K562 (cell line): ENCODE measurements around the gene CEP68. TPM values are rescaled to one million over a fixed set of nuclear protein-coding genes. Genes with fewer than 3 reads are reported as not detected.

Experiments
- ATAC-seq: fragments of 200-7000 bp; cut with Tn5 transposase; 3 replicates; pipeline ENCODE4 v1.9.1; 2020; ENCODE audit warnings: moderate library complexity
- BruUV-seq: library from RNA; stranded (reverse); fragments of 400-500 nt; replicated peaks from 2 replicates; lab custom pipeline; 2021; lab: Mats Ljungman, UMichigan
- CTCF ChIA-PET: fragments of 300-600 bp; formaldehyde crosslinking; extraction: SDS; loops from one replicate; lab custom pipeline; 2021; ENCODE audit warnings: low intra/inter-chr PET ratio; lab: Yijun Ruan, JAX
- POLR2A ChIA-PET: fragments of 300-600, 350-650 bp; sonication (Branson Sonifier 250); formaldehyde crosslinking; extraction: SDS; loops from one replicate; lab custom pipeline; 2021; ENCODE audit warnings: antibody characterized with exemption, inconsistent platforms; lab: Yijun Ruan, JAX
- DNase-seq, 4 experiments: peaks; one replicate each; pipeline versions ENCODE4 v3.0.0 to v3.0.0-alpha.2; 2011 to 2018; ENCODE audit warnings: low spot score in 3 of 4, mixed read lengths in 3 of 4; ENCODE audit errors: extremely low read depth in 1 of 4
- FAIRE-seq: peaks from 2 replicates; lab custom pipeline; 2011; peaks lifted over from hg19 to GRCh38; lab: Jason Lieb, UNC
- H2AFZ ChIP-seq: 2 replicates; pipeline ENCODE4 v1.6.0; 2011; ENCODE audit warnings: low read depth, low read length, control low read depth, inconsistent platforms
- H3K27ac ChIP-seq: fragments of 200-600 bp; 3 replicates; pipeline ENCODE4 v1.8.0; 2011; ENCODE audit warnings: low read depth, mild to moderate bottlenecking, control low read depth, inconsistent platforms, low read length, moderate library complexity, mixed read lengths; ENCODE audit errors: extremely low read depth
- H3K27me3 ChIP-seq, 2 experiments: fragments of 300-600 bp in 1 of 2; 2 replicates in 1 of 2; 3 replicates in 1 of 2; pipeline versions ENCODE4 v1.6.0 to v1.8.0; 2011; ENCODE audit warnings: inconsistent platforms in 2 of 2, low read length in 2 of 2, mild to moderate bottlenecking in 1 of 2, mixed read lengths in 1 of 2, moderate library complexity in 1 of 2; ENCODE audit not compliant: control insufficient read depth in 2 of 2, insufficient read depth in 2 of 2
- H3K36me3 ChIP-seq: fragments of 300-600 bp; 3 replicates; pipeline ENCODE4 v1.8.0; 2011; ENCODE audit warnings: mild to moderate bottlenecking, low read length, inconsistent platforms; ENCODE audit not compliant: control insufficient read depth, insufficient read depth
- H3K4me1 ChIP-seq, 2 experiments: fragments of 200-600 bp in 1 of 2; replicated peaks in 1 of 2; 2 replicates in 1 of 2; 3 replicates in 1 of 2; pipeline versions ENCODE4 v1.5.1 to v1.8.0; 2011; ENCODE audit warnings: inconsistent platforms in 2 of 2, low read length in 2 of 2, mild to moderate bottlenecking in 1 of 2, mixed read lengths in 1 of 2, moderate library complexity in 1 of 2; ENCODE audit not compliant: control insufficient read depth in 2 of 2, insufficient read depth in 2 of 2
- H3K4me2 ChIP-seq: 2 replicates; pipeline ENCODE4 v1.6.1; 2011; ENCODE audit warnings: low read length, control low read depth, inconsistent platforms, mixed read lengths; ENCODE audit not compliant: insufficient read depth
- H3K4me3 ChIP-seq: fragments of 200-600 bp; sonication (generic), shearing (Covaris generic); 2 replicates; pipeline ENCODE4 v1.5.1; 2016; ENCODE audit warnings: control low read depth, inconsistent platforms
- H3K79me2 ChIP-seq: fragments of 200-600 bp; 3 replicates; pipeline ENCODE4 v1.8.0; 2011; ENCODE audit warnings: low read length, inconsistent platforms; ENCODE audit not compliant: control insufficient read depth, insufficient read depth
- H3K9ac ChIP-seq, 2 experiments: 2 replicates each; pipeline versions ENCODE4 v1.6.0 to v1.6.1; 2011; ENCODE audit warnings: low read depth in 2 of 2, low read length in 2 of 2, control low read depth in 1 of 2, inconsistent platforms in 1 of 2, mild to moderate bottlenecking in 1 of 2, mixed read lengths in 1 of 2; ENCODE audit not compliant: insufficient read depth in 1 of 2
- H3K9me1 ChIP-seq: one replicate; pipeline ENCODE4 v1.6.0; 2011; ENCODE audit warnings: inconsistent platforms, mild to moderate bottlenecking, low read length, moderate library complexity; ENCODE audit not compliant: control insufficient read depth, insufficient read depth
- H3K9me3 ChIP-seq: replicated peaks from 2 replicates; pipeline ENCODE4 v1.5.1; 2011; ENCODE audit warnings: low read depth, low read length, inconsistent platforms; ENCODE audit not compliant: control insufficient read depth, insufficient read depth
- H4K20me1 ChIP-seq: replicated peaks from 2 replicates; pipeline ENCODE4 v1.6.1; 2011; ENCODE audit warnings: low read length, inconsistent platforms, mixed read lengths; ENCODE audit not compliant: control insufficient read depth, insufficient read depth
- CHD4 ChIP-seq: fragments of 200-600 bp; sonication (generic); IDR thresholded peaks from 3 replicates; pipeline ENCODE4 v1.6.1; 2012; ENCODE audit warnings: low read depth, mild to moderate bottlenecking, mixed read lengths, low read length, inconsistent platforms; ENCODE audit not compliant: insufficient read depth, insufficient replicate concordance, poor library complexity, severe bottlenecking
- RAD21 ChIP-seq, 2 experiments: fragments of 250-450 bp in 1 of 2; fragments of 450-650 bp in 1 of 2; sonication (Bioruptor Pico) in 1 of 2; formaldehyde crosslinking in 1 of 2; IDR thresholded peaks in 1 of 2; conservative IDR thresholded peaks in 1 of 2; 2 replicates each; pipeline versions ENCODE4 v1.4.0 to v1.8.0; 2020 to 2022; ENCODE audit warnings: mild to moderate bottlenecking in 2 of 2, moderate library complexity in 1 of 2
- RBFOX2 ChIP-seq: fragments of 200-400 bp; formaldehyde crosslinking; IDR thresholded peaks from 2 replicates; pipeline ENCODE4 v1.6.1; 2017; ENCODE audit warnings: low read depth, mild to moderate bottlenecking, low read length, moderate library complexity
- ZNF384 ChIP-seq: IDR thresholded peaks from 2 replicates; pipeline ENCODE4 v1.6.1; 2012; ENCODE audit warnings: low read depth, low read length, improper control_type of control experiment
- WGBS: fragments of 100-300 bp; shearing (Covaris generic); methylation state at CpG from one replicate; pipeline ENCODE4 v1.1.6; 2016; ENCODE audit warnings: low coverage, mixed read lengths; ENCODE audit not compliant: insufficient coverage; ENCODE audit errors: missing lambda C conversion rate; 5-methylcytosine and 5-hydroxymethylcytosine counted together
- in situ Hi-C: fragments of 300-500 bp; cut with MboI; formaldehyde crosslinking; loops from 4 replicates; pipeline ENCODE4 v1.15.0; 2018; ENCODE audit warnings: inconsistent platforms, mixed read lengths
- intact Hi-C: fragments of 100-400 bp; cut with micrococcal nuclease; formaldehyde crosslinking; loops from 2 replicates; pipeline ENCODE4 v1.14.2; 2022
- polyA plus RNA-seq, 8 experiments: library from polyadenylated mRNA; depleted of rRNA in 4 of 8; stranded (reverse) in 5 of 8; unstranded in 3 of 8; fragments of >200 nt; fragmentation: Nextera tagmentation in 2 of 8; fragmentation: Illumina TruSeq in 1 of 8; extraction: Ambion mirVana in 2 of 8; extraction: Trizol in 1 of 8; gene quantifications; 2 replicates each; pipeline versions ENCODE4 v1.2.1 to v1.2.3, GENCODE V29; 2011 to 2014; ENCODE audit warnings: inconsistent platforms in 1 of 8, missing spikeins in 1 of 8
- total RNA-seq, 7 experiments: library from RNA; depleted of rRNA in 6 of 7; stranded (reverse); fragments of >200 nt in 6 of 7; fragmentation: Illumina TruSeq in 2 of 7; extraction: Trizol in 2 of 7; gene quantifications; 2 replicates each; pipeline versions ENCODE4 v1.2.1 to v1.2.3, GENCODE V29; 2011 to 2021; ENCODE audit warnings: low replicate concordance in 1 of 7
- TF ChIP-seq, protein P1 (sequence below): fragments of 200-400 bp; formaldehyde crosslinking; IDR thresholded peaks from 2 replicates; pipeline ENCODE4 v1.6.1; 2017; ENCODE audit warnings: mild to moderate bottlenecking, low read depth, low read length, moderate library complexity
- TF ChIP-seq, protein P2 (sequence below), 2 experiments: fragments of 450-650 bp; formaldehyde crosslinking in 1 of 2; IDR thresholded peaks; 2 replicates each; pipeline versions ENCODE4 v1.4.0 to v1.6.1; 2014 to 2020; ENCODE audit warnings: mild to moderate bottlenecking in 2 of 2, borderline replicate concordance in 1 of 2, low read depth in 1 of 2
- TF ChIP-seq, protein P3 (sequence below), 3 experiments: IDR thresholded peaks in 2 of 3; conservative IDR thresholded peaks in 1 of 3; 2 replicates each; pipeline ENCODE4 v1.5.1; 2011 to 2012; ENCODE audit warnings: low read length in 3 of 3, mild to moderate bottlenecking in 3 of 3, control low read depth in 2 of 3, improper control_type of control experiment in 1 of 3, inconsistent platforms in 1 of 3, low read depth in 1 of 3, mixed read lengths in 1 of 3, moderate library complexity in 1 of 3; ENCODE audit not compliant: insufficient read depth in 2 of 3

Gene CEP68
- total and polyA plus RNA-seq, 9 of the 15 experiments (the other 6 are each of a cell fraction or from before 2014, with no cell fraction given), result 1.4 to 8.5 (median 5.2) TPM

DNA sequence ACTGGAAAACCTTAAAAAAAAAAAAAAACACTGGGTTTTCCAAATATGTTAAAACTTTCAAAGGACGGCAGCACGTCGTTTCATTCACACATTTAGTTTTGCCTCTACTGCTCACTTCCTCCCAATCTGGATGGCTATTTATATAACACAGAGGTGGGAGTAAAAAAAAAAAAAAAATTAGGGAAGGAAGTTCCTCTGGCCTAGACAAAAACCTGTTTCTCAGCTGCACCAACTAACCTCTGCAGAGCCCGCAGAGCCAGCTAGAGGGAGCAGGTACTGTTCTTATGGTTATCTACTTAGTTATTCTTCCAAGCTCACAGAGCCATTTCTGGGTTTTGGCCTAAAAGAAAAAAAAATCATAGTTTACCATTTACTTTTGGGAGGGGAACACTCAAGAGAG lies 38.9 kb upstream of the CEP68 start:
- peak; percentile 49; the same call in 1 of the 3 replicates for ATAC-seq
- Histone ChIP-seq H4K20me1 (no peaks in the 10 kb centered on the region), H3K4me1 (peaks cover 14 to 20% of the 10 kb centered on the region in 2 experiments; a peak in 4 of 5 replicates), H3K9ac (no peak overlapping the region), H3K27me3 (no peaks in the 10 kb centered on the region), H3K36me3 (peaks cover 30% of the 10 kb centered on the region), H3K27ac (no peak overlapping the region), H3K4me2 (no peak overlapping the region), H3K79me2 (no peaks in the 10 kb centered on the region), H3K9me1 (no peaks in the 10 kb centered on the region), H2AFZ (no peak overlapping the region), H3K4me3 (no peak overlapping the region), H3K9me3 (no peaks in the 10 kb centered on the region)
- peak in 2 of 4 experiments; percentile 22 to 24 for DNase-seq
- POLR2A ChIA-PET, result interaction anchor here (0.9 to 1.5 kb wide), 2 partner anchors 18 to 39 kb away, joined by 3 read pairs; partner anchors contain the start of gene CEP68
- no TSS peak for BruUV-seq
- FAIRE-seq, result no peak
- intact Hi-C loops, result no loop called here
- TF ChIP-seq, protein P1, sequence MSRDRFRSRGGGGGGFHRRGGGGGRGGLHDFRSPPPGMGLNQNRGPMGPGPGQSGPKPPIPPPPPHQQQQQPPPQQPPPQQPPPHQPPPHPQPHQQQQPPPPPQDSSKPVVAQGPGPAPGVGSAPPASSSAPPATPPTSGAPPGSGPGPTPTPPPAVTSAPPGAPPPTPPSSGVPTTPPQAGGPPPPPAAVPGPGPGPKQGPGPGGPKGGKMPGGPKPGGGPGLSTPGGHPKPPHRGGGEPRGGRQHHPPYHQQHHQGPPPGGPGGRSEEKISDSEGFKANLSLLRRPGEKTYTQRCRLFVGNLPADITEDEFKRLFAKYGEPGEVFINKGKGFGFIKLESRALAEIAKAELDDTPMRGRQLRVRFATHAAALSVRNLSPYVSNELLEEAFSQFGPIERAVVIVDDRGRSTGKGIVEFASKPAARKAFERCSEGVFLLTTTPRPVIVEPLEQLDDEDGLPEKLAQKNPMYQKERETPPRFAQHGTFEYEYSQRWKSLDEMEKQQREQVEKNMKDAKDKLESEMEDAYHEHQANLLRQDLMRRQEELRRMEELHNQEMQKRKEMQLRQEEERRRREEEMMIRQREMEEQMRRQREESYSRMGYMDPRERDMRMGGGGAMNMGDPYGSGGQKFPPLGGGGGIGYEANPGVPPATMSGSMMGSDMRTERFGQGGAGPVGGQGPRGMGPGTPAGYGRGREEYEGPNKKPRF, result no peak
- TF ChIP-seq CHD4 (no peak), ZNF384 (peak; percentile 63), RBFOX2 (no peak), RAD21 (CRISPR knock-in tag; conservative IDR thresholded peaks at IDR 0.05 in 1 of 2, IDR thresholded peaks at IDR 0.05 in 1 of 2) (peak; percentile 11 to 27; a peak in 1 of 4 replicates)
- TF ChIP-seq, protein P2, sequence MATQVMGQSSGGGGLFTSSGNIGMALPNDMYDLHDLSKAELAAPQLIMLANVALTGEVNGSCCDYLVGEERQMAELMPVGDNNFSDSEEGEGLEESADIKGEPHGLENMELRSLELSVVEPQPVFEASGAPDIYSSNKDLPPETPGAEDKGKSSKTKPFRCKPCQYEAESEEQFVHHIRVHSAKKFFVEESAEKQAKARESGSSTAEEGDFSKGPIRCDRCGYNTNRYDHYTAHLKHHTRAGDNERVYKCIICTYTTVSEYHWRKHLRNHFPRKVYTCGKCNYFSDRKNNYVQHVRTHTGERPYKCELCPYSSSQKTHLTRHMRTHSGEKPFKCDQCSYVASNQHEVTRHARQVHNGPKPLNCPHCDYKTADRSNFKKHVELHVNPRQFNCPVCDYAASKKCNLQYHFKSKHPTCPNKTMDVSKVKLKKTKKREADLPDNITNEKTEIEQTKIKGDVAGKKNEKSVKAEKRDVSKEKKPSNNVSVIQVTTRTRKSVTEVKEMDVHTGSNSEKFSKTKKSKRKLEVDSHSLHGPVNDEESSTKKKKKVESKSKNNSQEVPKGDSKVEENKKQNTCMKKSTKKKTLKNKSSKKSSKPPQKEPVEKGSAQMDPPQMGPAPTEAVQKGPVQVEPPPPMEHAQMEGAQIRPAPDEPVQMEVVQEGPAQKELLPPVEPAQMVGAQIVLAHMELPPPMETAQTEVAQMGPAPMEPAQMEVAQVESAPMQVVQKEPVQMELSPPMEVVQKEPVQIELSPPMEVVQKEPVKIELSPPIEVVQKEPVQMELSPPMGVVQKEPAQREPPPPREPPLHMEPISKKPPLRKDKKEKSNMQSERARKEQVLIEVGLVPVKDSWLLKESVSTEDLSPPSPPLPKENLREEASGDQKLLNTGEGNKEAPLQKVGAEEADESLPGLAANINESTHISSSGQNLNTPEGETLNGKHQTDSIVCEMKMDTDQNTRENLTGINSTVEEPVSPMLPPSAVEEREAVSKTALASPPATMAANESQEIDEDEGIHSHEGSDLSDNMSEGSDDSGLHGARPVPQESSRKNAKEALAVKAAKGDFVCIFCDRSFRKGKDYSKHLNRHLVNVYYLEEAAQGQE (IDR thresholded peaks at IDR 0.05; ENCODE audit: borderline replicate concordance), result peak; percentile 13; the same call in 1 of the 2 replicates
- TF ChIP-seq, protein P2 (CRISPR knock-in tag; IDR thresholded peaks at IDR 0.05; ENCODE audit: low read depth), result no peak
- TF ChIP-seq, protein P3, sequence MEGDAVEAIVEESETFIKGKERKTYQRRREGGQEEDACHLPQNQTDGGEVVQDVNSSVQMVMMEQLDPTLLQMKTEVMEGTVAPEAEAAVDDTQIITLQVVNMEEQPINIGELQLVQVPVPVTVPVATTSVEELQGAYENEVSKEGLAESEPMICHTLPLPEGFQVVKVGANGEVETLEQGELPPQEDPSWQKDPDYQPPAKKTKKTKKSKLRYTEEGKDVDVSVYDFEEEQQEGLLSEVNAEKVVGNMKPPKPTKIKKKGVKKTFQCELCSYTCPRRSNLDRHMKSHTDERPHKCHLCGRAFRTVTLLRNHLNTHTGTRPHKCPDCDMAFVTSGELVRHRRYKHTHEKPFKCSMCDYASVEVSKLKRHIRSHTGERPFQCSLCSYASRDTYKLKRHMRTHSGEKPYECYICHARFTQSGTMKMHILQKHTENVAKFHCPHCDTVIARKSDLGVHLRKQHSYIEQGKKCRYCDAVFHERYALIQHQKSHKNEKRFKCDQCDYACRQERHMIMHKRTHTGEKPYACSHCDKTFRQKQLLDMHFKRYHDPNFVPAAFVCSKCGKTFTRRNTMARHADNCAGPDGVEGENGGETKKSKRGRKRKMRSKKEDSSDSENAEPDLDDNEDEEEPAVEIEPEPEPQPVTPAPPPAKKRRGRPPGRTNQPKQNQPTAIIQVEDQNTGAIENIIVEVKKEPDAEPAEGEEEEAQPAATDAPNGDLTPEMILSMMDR (IDR thresholded peaks at IDR 0.05 in 2 of 3, conservative IDR thresholded peaks at IDR 0.05 in 1 of 3; ENCODE audit: insufficient read depth in 2 of 3, low read depth in 1 of 3, low read length in 3 of 3), result peak; percentile 30 to 64 (median 50)
- WGBS, result 91% methylated on average over 1 of the region's 4 CpGs
- CTCF ChIA-PET, result interaction anchor here (0.6 to 1.4 kb wide), 4 partner anchors 10 to 32 kb away, joined by 3 to 5 read pairs (median 4); no protein-coding TSS in a partner anchor
- in situ Hi-C loops, result no loop called here
